H4 (cell line): Measurements from ENCODE around the gene L3MBTL4. TPM values are rescaled to one million over a fixed set of nuclear protein-coding genes. Genes with fewer than 3 reads are reported as not detected.
"Not testable (repeated sequence)": the region's sequence is repeated elsewhere in the genome, so short reads cannot be mapped to it uniquely, and the experiment has no call there.

Source experiments
- DNase-seq: peaks from one replicate; pipeline ENCODE4 v3.0.0-alpha.2; 2015; ENCODE audit warnings: low spot score
- total RNA-seq: library from RNA; depleted of rRNA; stranded (reverse); fragments of >200 nt; shearing (Covaris generic); gene quantifications from 2 replicates; pipeline ENCODE4 v1.2.3, GENCODE V29; 2014

Gene L3MBTL4
- total RNA-seq, 1 experiment from 2014 or later, result 2.4 TPM

DNA sequence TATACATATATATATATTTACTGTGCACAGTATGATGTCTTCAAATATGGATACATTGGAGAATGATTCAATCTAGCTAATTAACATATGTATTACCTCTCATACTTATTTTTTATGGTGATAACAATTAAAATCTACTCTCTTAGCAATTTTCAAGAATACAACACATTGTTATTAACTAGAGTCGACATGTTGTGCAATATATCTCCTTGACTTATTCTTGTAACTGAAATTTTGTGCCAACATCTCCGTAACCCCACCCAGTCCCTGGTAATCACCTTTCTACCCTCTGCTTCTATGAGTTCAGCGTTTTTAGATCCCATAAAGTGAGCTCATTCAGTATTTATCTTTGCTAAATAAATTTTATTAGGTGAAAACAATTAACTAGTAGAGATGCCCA lies 303.0 kb downstream of the L3MBTL4 start:
- no peak for DNase-seq

DNA sequence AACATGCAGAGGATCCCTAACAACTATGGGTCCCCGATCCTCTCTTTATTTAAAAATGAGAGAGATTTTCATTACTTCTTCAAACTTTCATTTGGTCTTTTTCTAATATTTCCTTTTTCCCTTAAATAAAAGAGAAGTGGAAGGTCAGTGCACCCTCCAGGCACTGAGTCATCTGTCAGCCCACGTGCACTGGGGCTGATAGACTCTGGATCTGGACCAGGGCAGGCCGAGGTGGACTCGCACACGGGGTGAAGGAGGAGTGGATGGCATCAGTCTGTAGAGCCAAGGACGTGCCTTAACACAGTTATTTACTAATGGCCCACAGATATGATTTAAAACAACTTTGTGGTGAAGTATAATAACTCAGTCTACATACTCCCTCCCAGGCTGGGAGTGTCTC lies 305.0 kb downstream of the L3MBTL4 start:
- no peak for DNase-seq

DNA sequence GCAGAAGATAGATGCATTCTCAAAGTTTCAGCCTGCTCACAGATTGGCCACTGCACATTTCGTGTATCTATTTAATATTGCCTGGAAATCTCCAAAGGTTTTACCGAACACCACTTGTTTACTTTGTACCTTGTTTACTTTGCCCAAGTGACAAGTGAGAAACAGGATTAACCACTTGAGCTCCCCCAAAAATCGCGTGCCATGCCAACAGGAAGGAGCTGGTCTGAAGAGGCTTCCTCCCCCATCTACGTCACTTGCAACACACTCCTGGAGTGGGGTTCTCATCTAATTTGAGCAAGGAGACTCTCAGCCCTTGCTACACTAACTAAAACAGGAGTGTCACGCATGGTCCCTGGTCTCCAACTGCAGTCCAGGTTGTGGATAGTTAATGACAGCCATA lies 306.9 kb downstream of the L3MBTL4 start:
- no peak for DNase-seq

DNA sequence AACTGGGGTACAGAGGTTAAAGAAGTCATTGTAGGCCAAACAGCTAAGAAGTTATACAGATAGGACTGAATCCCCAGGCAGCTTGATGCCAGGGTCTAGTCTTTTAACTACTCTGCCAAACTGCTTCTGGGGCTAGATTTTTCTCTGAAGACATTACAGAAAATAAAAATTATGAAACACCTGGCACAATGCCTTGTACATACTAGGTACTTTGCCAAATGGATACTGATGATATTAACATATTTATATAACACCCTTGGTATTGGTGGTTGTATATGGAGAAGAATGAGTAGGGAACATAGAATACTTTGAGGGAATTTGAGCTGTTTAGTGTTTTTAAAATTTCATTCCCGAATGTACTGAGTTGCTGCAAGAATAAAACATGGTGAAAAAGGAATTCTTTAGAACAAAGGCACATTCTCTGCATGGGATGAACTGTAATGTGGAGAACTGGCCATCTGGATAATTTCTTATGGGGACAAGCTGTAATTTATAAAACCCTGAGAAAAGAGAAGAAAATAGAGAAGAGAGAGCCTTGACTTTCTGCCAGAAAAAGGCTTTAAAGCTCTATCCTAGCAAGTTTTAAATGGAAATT lies 308.5 kb downstream of the L3MBTL4 start:
- DNase-seq, result no peak

DNA sequence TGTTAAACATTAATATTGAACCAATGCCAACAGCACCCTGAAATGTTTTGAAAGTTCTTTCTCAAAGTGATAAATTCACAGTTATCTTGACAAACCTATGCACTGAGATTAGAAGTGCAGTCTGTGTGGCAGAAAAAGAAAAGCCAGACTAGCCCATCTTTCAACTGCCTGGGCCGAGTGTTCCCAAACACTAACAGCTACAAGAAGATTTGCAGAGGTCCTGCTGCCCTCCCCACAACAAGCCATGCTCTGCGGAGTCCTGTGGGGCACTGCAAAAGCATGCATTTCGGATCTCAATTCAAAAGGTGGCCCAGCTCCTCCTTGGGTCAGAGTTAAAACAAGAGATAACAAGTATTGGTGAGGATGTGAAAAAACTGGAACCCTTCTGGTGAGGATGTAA lies 311.0 kb downstream of the L3MBTL4 start:
- no peak for DNase-seq

DNA sequence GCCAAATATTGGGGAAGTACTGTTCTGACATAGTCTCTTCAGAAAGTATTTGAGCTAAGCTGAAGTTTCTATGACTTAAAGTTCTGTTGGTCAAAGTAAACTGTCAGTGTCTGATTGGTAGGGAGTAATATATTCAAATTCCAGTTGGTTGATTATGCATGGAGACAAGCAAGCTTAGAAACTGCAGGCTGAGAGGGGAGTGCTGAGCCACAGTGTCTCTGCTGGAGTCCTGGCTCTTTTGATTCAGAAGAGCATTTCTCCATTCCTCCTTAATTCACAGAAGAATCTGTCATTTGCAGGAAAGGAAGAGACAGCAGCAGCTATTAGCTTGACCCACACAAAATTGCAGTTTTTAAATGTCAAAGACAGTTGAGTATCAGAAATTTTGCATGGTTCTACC lies 318.0 kb downstream of the L3MBTL4 start:
- DNase-seq, result no peak

DNA sequence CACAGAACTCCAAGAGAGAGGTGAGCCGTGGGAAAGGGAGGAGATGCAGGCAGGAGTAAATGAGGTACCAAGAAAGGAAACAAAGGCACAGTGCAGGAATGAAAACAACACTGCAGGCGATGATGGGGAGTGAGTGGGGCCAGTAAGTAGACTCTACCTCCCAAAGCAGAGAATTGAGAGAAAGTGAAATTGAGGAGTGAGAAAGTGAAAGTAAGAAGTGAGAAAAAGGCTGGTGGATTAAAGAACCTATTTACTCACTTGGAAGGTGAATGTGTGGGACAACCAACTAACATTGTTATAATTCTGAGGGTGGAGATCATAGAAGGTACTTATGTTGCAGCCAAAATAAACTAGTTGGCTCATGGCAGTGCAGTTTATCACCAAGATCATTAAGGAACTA lies 326.3 kb downstream of the L3MBTL4 start:
- no peak for DNase-seq

DNA sequence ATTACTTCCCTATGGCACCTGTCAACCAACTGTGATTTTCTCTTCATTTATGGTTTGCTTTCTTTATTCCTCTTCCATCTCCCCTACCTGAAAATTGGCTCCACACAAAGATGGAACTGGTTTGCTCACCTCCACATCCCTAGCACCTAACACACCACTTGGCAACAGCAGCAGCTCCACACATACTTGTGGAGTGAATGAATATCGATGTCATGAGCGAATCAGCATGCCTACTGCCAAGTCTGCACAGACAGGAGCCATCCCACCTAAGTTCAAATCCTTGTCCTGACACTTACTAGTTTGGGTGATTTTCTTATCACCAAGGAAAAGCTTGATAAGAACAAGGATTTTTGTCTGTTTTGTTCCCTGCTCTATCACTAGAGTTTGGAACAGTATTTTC lies 328.0 kb downstream of the L3MBTL4 start:
- DNase-seq, result no peak

DNA sequence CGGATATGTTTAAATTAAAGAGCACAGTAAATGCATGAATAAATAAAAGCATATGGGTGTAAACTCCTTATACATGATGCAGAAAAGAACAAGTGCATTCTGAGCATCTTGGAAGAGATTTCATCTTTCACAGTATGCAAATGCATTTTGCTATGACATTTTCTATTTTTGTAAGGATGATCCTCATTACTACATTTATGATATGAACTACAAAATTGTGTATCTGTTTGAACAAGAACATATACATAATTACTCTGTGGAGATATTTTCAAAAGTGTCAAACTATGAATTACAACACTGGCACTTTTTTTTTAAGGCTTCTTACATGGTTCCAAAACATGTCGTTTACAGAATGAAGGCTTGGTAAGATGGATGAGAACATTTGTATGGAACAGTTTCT lies 335.3 kb downstream of the L3MBTL4 start:
- no peak for DNase-seq

DNA sequence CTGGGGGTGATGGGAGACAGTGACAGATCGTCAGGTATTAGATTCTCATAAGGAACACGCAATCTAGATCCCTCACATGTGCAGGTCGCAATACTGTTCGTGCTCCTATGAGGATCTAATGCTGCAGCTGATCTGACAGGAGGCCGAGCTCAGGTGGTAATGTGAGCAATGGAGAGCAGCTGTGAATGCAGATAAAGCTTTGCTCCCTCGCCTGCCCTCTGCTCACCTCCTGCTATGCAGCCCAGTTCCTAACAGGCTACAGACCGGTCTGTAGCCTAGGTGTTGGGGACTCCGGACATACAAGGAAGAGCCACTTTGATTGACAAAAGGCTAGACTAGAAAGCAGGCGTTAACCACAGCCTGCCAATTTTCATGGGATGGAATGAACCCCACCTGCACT lies 335.8 kb downstream of the L3MBTL4 start:
- no peak for DNase-seq

DNA sequence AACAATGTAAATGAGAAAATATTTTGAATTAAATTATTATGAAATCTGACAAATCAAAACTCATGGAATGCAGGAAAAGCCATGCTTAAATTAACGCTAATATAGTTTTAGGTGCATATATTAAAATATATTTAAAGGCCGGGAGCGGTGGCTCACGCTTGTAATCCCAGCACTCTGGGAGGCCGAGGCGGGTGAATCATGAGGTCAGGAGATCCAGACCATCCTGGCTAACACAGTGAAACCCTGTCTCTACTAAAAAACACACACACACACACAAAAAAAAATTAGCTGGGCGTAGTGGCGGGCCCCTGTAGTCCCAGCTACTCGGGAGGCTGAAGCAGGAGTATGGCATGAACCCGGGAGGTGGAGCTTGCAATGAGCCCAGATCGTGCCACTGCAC lies 342.3 kb downstream of the L3MBTL4 start:
- DNase-seq, result not testable (repeated sequence)

DNA sequence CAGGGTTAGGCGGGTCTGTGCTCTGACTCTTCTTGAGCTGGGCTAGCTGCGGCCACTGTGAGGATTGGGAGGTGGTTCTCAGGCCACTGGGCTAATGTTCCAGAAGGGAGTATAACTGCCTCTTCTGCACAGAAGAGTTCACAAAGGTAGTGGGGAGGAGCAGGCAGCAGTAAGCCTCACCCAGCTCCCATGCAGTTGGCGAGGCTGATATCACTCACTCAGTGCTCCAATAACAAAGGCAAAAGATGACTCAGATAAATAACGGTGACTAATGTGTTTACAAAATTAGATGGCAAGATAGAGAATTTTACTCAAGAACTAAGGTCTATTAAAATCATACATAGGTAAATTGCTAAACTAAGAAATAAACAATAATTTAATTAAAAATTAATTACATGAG lies 345.2 kb downstream of the L3MBTL4 start:
- no peak for DNase-seq

DNA sequence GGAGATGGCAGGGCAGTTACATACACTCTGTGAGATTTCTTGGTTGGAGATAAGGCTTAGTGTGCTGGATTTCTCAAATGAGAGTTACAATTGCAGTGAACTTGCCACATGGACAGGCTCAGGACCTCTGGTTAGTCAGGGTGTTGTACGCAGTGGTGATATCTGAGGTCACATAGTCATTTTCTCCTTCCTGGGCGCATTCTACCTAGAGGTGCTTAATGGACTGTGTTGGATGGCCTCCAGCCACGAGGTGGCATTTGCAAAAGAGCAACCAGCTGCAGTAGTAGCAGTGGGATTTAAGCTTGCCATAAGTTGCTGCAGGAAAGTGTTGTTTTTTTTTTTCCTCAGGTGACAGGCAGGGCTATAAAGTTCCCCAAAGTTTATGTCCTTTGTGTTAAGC lies 345.6 kb downstream of the L3MBTL4 start:
- no peak for DNase-seq

DNA sequence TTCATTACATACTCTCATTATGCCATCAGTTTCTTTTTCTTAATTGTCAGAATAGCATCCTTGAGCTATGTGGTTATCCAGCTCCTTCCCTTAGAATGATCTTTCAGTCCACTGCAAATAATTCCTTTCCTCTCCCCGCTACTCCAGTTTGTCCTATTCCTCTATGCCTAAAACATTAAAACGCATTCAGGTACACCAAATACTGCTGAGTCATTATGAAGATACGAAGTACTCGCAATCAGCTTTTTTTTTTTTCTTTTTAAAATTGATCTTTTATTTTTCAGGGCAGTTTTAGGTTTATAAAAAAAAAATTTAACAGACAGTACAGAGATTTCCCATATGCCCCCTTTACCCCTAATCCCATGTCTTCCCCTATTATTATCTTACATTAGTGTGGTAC lies 354.6 kb downstream of the L3MBTL4 start:
- DNase-seq, result no peak

DNA sequence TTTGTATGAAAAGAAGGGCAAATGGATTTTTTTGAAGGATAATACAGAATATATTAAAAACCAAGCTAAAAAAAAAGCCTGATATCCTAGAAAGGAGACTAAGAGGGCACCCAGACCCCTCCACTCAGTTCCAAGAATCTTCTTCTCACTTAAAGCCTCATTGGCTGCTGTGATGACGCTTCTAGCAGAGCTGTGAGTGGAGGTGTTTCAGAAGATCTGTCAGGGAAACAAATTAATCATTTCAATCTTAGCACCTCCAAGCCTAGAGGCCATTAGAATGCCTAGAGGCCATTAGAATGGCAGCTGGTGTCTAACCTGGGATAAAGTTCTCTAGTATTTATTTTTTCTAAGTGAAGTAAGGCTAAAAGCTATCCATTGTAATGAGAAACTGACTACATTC lies 355.2 kb downstream of the L3MBTL4 start:
- DNase-seq, result no peak

DNA sequence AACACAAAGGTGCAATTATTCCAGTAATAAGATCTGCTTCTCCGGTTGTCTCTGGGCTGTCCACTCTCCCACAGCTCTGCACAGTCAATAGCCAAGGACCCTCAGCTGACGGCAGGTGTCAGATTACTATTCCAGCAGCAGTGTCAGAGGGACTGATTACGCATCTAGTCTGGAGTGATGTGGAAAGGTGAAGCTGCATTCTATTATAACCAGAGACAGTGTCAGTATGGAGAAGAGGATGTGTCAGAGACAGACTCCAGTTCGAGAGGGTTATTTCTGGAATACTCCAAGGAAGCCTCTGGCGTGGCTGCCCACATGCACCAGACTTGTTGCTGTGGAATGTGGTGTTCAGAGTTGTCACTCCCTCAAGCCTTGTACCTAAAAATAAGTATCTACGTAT lies 355.8 kb downstream of the L3MBTL4 start:
- DNase-seq, result peak; percentile 12

DNA sequence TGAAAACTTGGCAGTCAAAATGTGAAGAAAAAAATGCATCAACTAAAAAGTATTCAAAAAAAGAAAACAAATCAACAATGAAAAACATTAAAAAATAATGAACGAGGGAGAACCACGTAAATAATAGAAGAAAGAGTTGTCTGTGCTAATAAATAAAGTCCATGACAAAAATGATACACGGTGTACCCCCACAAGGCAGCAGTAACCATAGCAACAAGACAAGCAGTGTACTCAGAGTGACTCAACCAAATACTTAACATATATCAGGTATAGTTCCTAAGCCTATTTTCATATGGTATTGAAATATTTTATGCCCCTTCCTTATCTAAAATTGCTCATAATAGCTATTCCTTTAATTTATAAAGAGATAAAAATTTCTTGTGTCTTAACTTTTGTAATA lies 357.1 kb downstream of the L3MBTL4 start:
- DNase-seq, result no peak

DNA sequence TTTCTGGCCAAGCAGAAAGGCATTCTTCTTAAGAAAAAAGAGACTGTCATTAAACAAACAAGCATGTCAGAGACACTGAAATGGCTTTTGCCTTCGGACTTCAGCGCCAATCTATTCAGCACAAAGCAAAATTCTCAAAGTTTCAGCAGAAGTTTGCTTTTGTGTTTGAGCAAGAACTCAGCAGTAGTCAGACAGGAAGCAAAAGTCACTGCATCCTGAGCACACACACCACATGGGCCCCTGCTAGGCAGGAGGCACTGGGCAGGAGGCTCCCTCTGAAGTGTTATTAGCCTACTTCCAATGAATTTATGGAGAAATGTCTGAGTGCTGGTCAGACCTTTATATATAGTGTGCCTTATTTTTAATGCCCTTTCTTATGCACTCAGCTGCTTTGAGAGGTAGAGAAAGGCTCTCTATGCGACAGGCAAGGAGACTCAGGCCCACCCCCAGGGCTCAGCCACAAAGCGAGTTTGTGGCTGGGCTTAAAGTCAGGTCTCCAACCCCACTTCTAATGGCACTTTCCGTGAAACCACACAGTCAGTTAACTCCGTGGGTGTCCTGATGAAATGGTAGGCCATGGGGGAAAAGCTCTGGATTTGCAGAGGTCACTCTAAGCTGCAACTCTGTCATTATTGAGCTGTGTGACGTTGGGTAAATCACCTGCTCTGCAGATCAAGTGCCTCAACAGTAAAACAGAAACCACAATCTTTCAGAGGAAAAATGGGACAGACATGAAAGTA lies 358.4 kb downstream of the L3MBTL4 start:
- peak; percentile 56 for DNase-seq

DNA sequence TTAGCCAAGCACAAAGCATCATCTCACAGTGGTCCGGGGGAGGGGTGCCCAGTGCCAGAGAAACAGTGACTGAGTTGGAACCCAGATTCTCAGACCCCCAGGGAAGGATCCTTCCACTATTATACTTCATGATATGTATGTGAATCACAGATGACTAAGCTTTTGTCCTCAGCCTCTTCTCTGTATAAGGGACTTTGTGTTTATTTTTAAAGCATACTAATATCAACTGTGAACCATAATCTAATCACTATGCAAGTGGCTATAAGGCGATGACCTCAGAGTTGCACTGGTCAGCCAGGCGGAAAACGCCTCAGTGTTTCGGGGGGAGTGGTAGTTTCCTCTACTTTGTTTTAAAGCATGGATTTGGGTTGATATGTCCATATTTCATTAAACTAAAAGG lies 359.0 kb downstream of the L3MBTL4 start:
- DNase-seq, result peak; percentile 39

DNA sequence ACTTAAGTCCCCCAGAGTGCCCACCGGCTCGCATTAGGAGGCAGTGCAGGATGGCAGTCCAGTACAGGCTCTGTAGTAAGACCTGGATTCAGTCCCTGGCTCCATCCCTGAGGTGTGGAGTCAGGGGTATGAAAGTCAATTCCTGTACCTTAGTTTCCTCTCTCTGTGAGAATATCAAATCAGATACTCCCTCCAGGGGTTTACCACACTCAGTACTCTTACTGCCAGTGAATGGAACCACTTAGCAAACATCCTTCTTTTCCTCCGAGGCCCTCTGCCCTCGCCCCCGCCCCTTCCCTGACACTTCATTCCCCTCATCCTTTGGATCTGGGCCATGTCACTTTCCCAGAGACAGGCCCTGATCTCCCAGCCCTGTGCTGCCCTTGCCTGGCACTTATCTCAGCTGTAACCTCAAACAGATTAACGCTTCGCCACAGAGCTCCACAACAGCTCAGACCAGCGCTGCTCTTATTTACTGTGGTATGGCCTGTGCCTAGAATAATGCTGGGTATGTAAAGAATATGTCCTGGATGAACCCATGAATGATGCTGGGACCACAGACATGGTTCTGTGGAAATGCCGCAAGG lies 360.4 kb downstream of the L3MBTL4 start:
- peak; percentile 29 for DNase-seq

DNA sequence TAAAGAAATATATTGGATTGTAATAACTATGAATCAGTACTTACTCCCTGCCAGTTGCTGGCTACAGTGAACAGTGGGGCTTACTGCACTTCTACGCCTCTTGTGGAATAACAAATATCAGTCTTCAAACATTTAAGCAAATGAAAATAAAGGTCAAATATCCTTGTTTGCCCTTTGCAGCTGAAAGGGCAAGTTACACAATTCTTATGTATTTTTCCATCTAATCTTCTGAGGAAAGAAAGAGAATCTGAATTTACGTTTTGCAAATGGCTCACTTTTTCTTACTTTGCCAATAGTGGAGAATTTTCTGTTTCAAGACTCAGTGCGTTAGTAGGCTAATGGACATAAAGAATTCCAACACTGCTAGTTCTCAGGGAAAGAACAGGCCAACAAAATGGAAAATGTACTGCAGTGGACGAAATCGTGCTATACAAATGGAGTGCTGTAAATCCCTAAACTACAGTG lies 362.2 kb downstream of the L3MBTL4 start:
- DNase-seq, result no peak

DNA sequence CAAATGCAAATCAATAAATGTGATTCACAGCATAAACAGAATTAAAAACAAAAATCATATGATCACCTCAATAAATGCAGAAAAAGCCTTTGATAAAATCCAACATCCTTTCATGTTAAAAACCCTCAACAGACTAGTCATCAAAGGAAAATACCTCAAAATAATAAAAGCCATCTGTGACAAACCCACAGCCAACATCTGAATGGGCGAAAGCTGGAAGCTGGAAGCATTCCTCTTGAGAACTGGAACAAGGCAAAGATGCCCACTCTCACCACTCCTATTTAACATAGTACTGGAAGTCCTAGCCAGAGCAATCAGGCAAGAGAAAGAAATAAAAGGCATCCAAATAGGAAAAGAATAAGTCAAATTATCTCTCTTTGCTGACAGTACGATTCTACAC lies 367.1 kb downstream of the L3MBTL4 start:
- DNase-seq, result not testable (repeated sequence)

DNA sequence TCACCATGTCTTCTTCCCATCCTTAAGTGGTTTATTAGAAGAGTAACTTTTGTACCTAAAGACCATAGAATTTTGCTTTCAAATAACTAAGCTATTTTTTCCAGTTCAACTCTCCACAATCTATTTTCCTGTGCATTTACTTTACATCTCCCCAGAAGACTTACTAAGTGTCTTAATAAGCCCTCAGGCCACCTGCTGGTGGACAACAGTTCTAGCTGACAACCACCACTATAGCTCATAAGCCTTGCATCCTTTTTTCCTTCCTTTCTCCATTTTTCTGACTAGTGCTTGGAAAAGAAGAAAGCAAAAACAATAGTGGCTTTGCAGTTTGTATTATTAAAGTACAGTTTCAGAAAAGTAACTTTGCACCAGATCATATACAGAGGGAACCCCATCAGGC lies 369.9 kb downstream of the L3MBTL4 start:
- no peak for DNase-seq
